ENCODE measurements around the gene AKR1C1.
"Not testable (repeated sequence)": the region's sequence is repeated elsewhere in the genome, so short reads cannot be mapped to it uniquely, and the experiment has no call there.

DNA sequence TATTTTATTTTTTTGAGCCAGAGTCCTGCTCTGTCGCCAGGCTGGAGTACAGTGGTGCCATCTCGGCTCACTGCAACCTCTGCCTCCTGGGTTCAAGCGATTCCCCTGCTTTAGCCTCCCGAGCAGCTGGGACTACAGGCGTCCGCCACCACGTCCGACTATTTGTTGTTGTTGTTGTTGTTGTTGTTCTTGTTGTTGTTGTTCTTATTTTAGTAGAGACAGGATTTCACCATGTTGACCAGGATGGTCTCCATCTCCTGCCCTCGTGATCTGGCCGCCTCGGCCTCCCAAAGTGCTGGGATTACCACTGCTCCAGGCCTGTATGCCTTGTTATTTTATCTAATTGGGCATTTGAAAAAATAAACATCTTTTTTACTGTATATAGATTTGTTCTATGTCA lies 1.7 kb upstream of the AKR1C1 start:
- not testable (repeated sequence) for TF ChIP-seq EZH2 (IDR thresholded peaks at IDR 0.05); POLR2AphosphoS5 (IDR thresholded peaks at IDR 0.05; ENCODE audit: borderline replicate concordance, low read depth, low read length); FOXP2 (optimal IDR thresholded peaks at IDR 0.05; ENCODE audit: control extremely low read depth, extremely low read length, insufficient read depth)

All from SK-N-MC (cell line).